Mesothelial cell of epicardium (in vitro differentiated cells): ENCODE measurements around the gene PIP. TPM values are rescaled to one million over a fixed set of nuclear protein-coding genes. Genes with fewer than 3 reads are reported as not detected.
"Not testable (repeated sequence)": the region's sequence is repeated elsewhere in the genome, so short reads cannot be mapped to it uniquely, and the experiment has no call there.

Experiments used
- DNase-seq, 2 experiments: peaks; one replicate each; pipeline ENCODE4 v3.0.0; 2021; ENCODE audit warnings: low spot score in 2 of 2; ENCODE audit not compliant: unreplicated experiment in 2 of 2
- H3K27ac Mint-ChIP-seq: 2 replicates; pipeline ENCODE4 v1.8.0; 2021; ENCODE audit warnings: mixed read lengths
- H3K27me3 Mint-ChIP-seq: 2 replicates; pipeline ENCODE4 v1.8.0; 2021; ENCODE audit warnings: low read depth, mixed read lengths
- H3K36me3 Mint-ChIP-seq: 2 replicates; pipeline ENCODE4 v1.8.0; 2021; ENCODE audit warnings: mixed read lengths
- H3K4me1 Mint-ChIP-seq: 2 replicates; pipeline ENCODE4 v1.8.0; 2021; ENCODE audit warnings: mixed read lengths
- H3K4me3 Mint-ChIP-seq: 2 replicates; pipeline ENCODE4 v1.8.0; 2021; ENCODE audit warnings: mild to moderate bottlenecking, moderate library complexity, mixed read lengths
- H3K9me3 Mint-ChIP-seq: 2 replicates; pipeline ENCODE4 v1.8.0; 2021; ENCODE audit warnings: mixed read lengths
- CTCF ChIP-seq: fragments of 200-600 bp; sonication (generic); IDR thresholded peaks from one replicate; pipeline ENCODE4 v1.5.0; 2021; ENCODE audit warnings: antibody characterized with exemption; ENCODE audit not compliant: unreplicated experiment
- total RNA-seq: library from RNA; stranded (reverse); gene quantifications from 3 replicates; pipeline ENCODE4 v1.2.1, GENCODE V29; 2021

PIP gene
- total RNA-seq, 1 donor from 2014 or later = not detected

- no peak overlapping the region for H3K27ac Mint-ChIP-seq
- H3K4me3 Mint-ChIP-seq = no peak overlapping the region
- H3K9me3 Mint-ChIP-seq = peaks cover 40% of the 10 kb centered on the region
- H3K36me3 Mint-ChIP-seq = no peaks in the 10 kb centered on the region
- no peak for DNase-seq
- H3K4me1 Mint-ChIP-seq = peaks cover 7% of the 10 kb centered on the region
- H3K27me3 Mint-ChIP-seq = no peaks in the 10 kb centered on the region
- TF ChIP-seq CTCF = no peak
These were observed 14.5 kb upstream of the PIP start for GRCh38 chr7:143117395-143117794.

- TF ChIP-seq CTCF = no peak
- peaks cover 26% of the 10 kb centered on the region for H3K9me3 Mint-ChIP-seq
- H3K27me3 Mint-ChIP-seq = no peaks in the 10 kb centered on the region
- no peak overlapping the region for H3K27ac Mint-ChIP-seq
- peaks cover 7% of the 10 kb centered on the region for H3K4me1 Mint-ChIP-seq
- no peak for DNase-seq
- peaks cover 2% of the 10 kb centered on the region for H3K36me3 Mint-ChIP-seq
- no peak overlapping the region for H3K4me3 Mint-ChIP-seq
These were observed 11.0 kb upstream of the PIP start for GRCh38 chr7:143120691-143121405.

GRCh38 chr7:143123326-143123725 is 8.6 kb upstream of the PIP start:
- not testable (repeated sequence) for H3K36me3 Mint-ChIP-seq, H3K27ac Mint-ChIP-seq, H3K4me3 Mint-ChIP-seq, DNase-seq, H3K27me3 Mint-ChIP-seq
- peaks cover 26% of the 10 kb centered on the region for H3K9me3 Mint-ChIP-seq
- peaks cover 14% of the 10 kb centered on the region for H3K4me1 Mint-ChIP-seq

GRCh38 chr7:143126146-143126545 is 5.7 kb upstream of the PIP start:
- H3K27ac Mint-ChIP-seq = no peak overlapping the region
- no peaks in the 10 kb centered on the region for H3K27me3 Mint-ChIP-seq
- H3K9me3 Mint-ChIP-seq = peaks cover 22% of the 10 kb centered on the region
- TF ChIP-seq CTCF = no peak
- peaks cover 2% of the 10 kb centered on the region for H3K36me3 Mint-ChIP-seq
- DNase-seq = no peak
- H3K4me3 Mint-ChIP-seq = no peak overlapping the region
- H3K4me1 Mint-ChIP-seq = peaks cover 8% of the 10 kb centered on the region

- no peak for DNase-seq
- no peak for TF ChIP-seq CTCF
- H3K27ac Mint-ChIP-seq = no peak overlapping the region
- H3K36me3 Mint-ChIP-seq = no peaks in the 10 kb centered on the region
- H3K27me3 Mint-ChIP-seq = peaks cover 7% of the 10 kb centered on the region
- no peak overlapping the region for H3K4me3 Mint-ChIP-seq
- peaks cover 16% of the 10 kb centered on the region for H3K9me3 Mint-ChIP-seq
- H3K4me1 Mint-ChIP-seq = peaks cover 7% of the 10 kb centered on the region
These were observed 2.8 kb upstream of the PIP start for GRCh38 chr7:143129051-143129450.

- Mint-ChIP-seq H3K36me3 (no peaks in the 10 kb centered on the region), H3K4me3 (no peak overlapping the region), H3K27me3 (peaks cover 7% of the 10 kb centered on the region), H3K27ac (no peak overlapping the region), H3K9me3 (peaks cover 14% of the 10 kb centered on the region), H3K4me1 (peaks cover 7% of the 10 kb centered on the region)
- no peak for DNase-seq
- TF ChIP-seq CTCF = no peak
These were observed 2.4 kb upstream of the PIP start for GRCh38 chr7:143129477-143129876.
